ENCODE measurements around the gene TRPV3.

- TF ChIP-seq CTCF (IDR thresholded peaks at IDR 0.05; ENCODE audit: low read length) (no peak), EZH2phosphoT487 (IDR thresholded peaks at IDR 0.05; ENCODE audit: low read length) (no peak)
These were observed 13.7 kb upstream of the TRPV3 start for GRCh38 chr17:3571043-3571900.
